Uterus (tissue), 4 donors: ENCODE results near the gene ADAMTS1. TPM values are rescaled to one million over a fixed set of nuclear protein-coding genes. Genes with fewer than 3 reads are reported as not detected.

Source experiments
- DNase-seq, 2 donors: peaks; one replicate each; pipeline ENCODE4 v3.0.0-alpha.2; 2019 to 2020
- H3K27ac ChIP-seq, 2 donors: fragments of 200-600 bp; sonication (generic); 1 replicate in 1 of 2; 2 replicates in 1 of 2; pipeline ENCODE4 v1.5.1; 2016 to 2018
- H3K27me3 ChIP-seq, 2 donors: fragments of 200-600 bp; sonication (generic); one replicate each; pipeline ENCODE4 v1.5.1; 2018 to 2019; ENCODE audit warnings: control low read depth in 1 of 2
- H3K36me3 ChIP-seq, 2 donors: fragments of 200-600 bp; sonication (generic); one replicate each; pipeline ENCODE4 v1.5.1; 2019; ENCODE audit warnings: control low read depth in 1 of 2
- H3K4me1 ChIP-seq, 2 donors: fragments of 200-600 bp; sonication (generic); one replicate each; pipeline ENCODE4 v1.5.1; 2018 to 2019; ENCODE audit warnings: control low read depth in 1 of 2
- H3K4me3 ChIP-seq, 2 donors: fragments of 200-600 bp; sonication (generic); 1 replicate in 1 of 2; 2 replicates in 1 of 2; pipeline ENCODE4 v1.5.1; 2018 to 2019; ENCODE audit warnings: mild to moderate bottlenecking in 1 of 2
- H3K9me3 ChIP-seq, 2 donors: fragments of 200-600 bp; sonication (generic); one replicate each; pipeline ENCODE4 v1.5.1; 2019; ENCODE audit warnings: control low read depth in 1 of 2
- POLR2A ChIP-seq, 2 donors: fragments of 450-650 bp; IDR thresholded peaks; one replicate each; pipeline ENCODE4 v1.6.1; 2016; ENCODE audit warnings: antibody characterized with exemption in 2 of 2, mild to moderate bottlenecking in 1 of 2, moderate library complexity in 1 of 2
- intact Hi-C: fragments of 100-400 bp; cut with DNase I; formaldehyde crosslinking; loops from one replicate; pipeline ENCODE4 v1.15.1; 2023; ENCODE audit warnings: low total_unique reads
- total RNA-seq, 4 donors: library from RNA; depleted of rRNA in 3 of 4; stranded (reverse); fragments of >200 nt in 3 of 4; gene quantifications; one replicate each; pipeline versions ENCODE4 v1.1.0 to v1.2.4, GENCODE V29; 2014 to 2023
- TF ChIP-seq, protein P1 (sequence below), 4 experiments: fragments of 200-600 bp in 2 of 4; fragments of 450-650 bp in 2 of 4; sonication (generic) in 2 of 4; IDR thresholded peaks; one replicate each; pipeline ENCODE4 v1.5.1; 2016 to 2019; ENCODE audit warnings: antibody characterized with exemption in 4 of 4, mild to moderate bottlenecking in 2 of 4, moderate library complexity in 1 of 4
- donor health status: DM: yes; HTN: yes; CAD: no.

ADAMTS1 gene
- total RNA-seq, 4 donors from 2014 or later: 96.8 to 210 (median 164) TPM

DNA sequence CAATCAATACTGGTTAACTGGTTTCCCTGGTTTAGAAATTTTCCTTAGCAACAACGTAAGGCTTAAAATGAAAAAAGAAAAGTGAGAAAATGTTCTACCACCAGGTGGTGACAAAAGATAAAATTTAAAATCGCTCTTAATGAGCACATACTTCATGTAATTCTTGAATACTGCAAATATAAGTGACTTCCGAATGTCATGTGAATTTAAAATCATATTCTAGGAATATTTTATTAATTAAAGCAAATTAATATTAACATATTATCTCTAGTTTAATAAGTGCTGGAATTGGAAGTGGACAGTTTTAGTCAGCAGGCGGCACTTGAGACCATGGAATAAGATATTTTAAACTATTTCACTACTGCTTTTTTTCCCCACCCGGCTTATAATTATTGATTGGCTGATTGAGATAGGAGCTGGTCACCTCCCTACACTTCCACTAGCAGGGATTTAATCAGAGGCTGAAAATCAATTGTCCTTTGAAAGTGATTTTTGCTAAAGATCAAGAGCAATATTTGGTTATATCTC, 5.0 kb upstream of the ADAMTS1 start:
- Histone ChIP-seq H3K36me3 (no peaks in the 10 kb centered on the region), H3K9me3 (no peaks in the 10 kb centered on the region), H3K4me1 (no peaks in the 10 kb centered on the region), H3K27me3 (no peaks in the 10 kb centered on the region), H3K4me3 (no peak overlapping the region), H3K27ac (peak overlapping the region in 1 of 2 donors; percentile 99)
- DNase-seq: no peak
- intact Hi-C loops: loop anchor here (5.0 kb wide), 1 partner anchor 852 kb away; no protein-coding TSS in a partner anchor
- TF ChIP-seq, protein P1, sequence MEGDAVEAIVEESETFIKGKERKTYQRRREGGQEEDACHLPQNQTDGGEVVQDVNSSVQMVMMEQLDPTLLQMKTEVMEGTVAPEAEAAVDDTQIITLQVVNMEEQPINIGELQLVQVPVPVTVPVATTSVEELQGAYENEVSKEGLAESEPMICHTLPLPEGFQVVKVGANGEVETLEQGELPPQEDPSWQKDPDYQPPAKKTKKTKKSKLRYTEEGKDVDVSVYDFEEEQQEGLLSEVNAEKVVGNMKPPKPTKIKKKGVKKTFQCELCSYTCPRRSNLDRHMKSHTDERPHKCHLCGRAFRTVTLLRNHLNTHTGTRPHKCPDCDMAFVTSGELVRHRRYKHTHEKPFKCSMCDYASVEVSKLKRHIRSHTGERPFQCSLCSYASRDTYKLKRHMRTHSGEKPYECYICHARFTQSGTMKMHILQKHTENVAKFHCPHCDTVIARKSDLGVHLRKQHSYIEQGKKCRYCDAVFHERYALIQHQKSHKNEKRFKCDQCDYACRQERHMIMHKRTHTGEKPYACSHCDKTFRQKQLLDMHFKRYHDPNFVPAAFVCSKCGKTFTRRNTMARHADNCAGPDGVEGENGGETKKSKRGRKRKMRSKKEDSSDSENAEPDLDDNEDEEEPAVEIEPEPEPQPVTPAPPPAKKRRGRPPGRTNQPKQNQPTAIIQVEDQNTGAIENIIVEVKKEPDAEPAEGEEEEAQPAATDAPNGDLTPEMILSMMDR (IDR thresholded peaks at IDR 0.05): peak; percentile 68 to 89 (median 78)
- TF ChIP-seq POLR2A (IDR thresholded peaks at IDR 0.05): no peak

DNA sequence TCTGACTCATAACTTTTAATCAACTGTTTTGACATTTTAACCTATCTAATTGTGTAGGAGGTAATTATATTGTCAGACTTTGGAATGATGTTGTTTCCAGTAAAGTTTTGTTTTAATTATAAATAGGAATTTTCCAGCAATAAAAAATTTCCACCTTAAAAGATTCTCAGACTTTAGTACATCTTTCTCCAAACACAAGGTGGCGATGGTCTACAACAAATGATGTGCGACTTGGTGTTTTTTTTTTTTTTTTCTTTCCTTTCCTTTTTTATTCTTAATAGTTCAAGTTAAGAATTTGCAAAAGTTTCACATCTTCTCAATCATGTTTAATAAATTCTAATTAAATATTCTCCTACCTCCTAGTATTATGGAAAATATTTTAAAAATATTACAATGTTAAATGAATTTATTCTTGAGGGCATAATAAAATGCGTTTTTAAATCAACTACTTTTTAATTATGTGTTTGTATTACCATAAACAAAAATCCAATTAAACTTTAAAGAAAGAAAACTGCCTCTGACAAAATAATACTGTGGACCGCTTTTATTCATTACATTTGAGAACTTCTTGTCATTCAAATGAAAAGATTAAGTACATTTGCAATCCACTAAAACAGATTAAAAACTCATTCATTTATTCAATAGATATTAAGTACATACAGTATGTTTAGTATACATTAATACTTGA, 4.4 kb upstream of the ADAMTS1 start:
- Histone ChIP-seq H3K4me1 (no peaks in the 10 kb centered on the region), H3K36me3 (no peaks in the 10 kb centered on the region), H3K27ac (peak overlapping the region; percentile 38 to 99), H3K27me3 (no peaks in the 10 kb centered on the region), H3K4me3 (no peak overlapping the region), H3K9me3 (no peaks in the 10 kb centered on the region)
- TF ChIP-seq, protein P1 (IDR thresholded peaks at IDR 0.05): peak; percentile 46 to 65 (median 54)
- TF ChIP-seq POLR2A (IDR thresholded peaks at IDR 0.05): no peak
- intact Hi-C loops: loop anchor here (5.0 to 10.0 kb wide), 2 partner anchors 853 to 1895 kb away; no protein-coding TSS in a partner anchor
- DNase-seq: no peak

DNA sequence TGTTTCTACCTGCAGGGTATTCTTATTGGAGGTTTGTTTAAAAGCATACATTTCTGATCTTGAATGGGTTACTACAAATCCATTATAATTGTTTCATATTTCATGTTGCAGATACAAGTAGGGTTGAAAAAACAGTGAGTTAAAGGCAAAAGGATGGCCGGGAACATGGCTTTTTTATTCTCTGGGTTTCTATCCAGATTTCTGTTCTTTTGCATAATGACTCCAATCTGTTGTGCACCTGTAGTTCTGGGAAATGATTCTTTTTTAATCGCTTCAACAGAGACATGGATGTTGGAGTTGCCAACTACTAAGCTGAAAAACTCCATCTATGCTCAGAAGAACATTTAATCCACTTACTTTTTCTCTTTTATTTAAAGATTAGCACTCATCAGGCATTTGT, 2.7 kb upstream of the ADAMTS1 start:
- Histone ChIP-seq H3K9me3 (no peaks in the 10 kb centered on the region), H3K27ac (peak overlapping the region; percentile 16 to 99), H3K4me3 (no peak overlapping the region), H3K27me3 (no peaks in the 10 kb centered on the region), H3K4me1 (no peaks in the 10 kb centered on the region), H3K36me3 (no peaks in the 10 kb centered on the region)
- TF ChIP-seq, protein P1 (IDR thresholded peaks at IDR 0.05): no peak
- no peak for TF ChIP-seq POLR2A (IDR thresholded peaks at IDR 0.05)
- DNase-seq: no peak
- intact Hi-C loops: loop anchor here (10.0 kb wide), 1 partner anchor 1897 kb away; no protein-coding TSS in a partner anchor

DNA sequence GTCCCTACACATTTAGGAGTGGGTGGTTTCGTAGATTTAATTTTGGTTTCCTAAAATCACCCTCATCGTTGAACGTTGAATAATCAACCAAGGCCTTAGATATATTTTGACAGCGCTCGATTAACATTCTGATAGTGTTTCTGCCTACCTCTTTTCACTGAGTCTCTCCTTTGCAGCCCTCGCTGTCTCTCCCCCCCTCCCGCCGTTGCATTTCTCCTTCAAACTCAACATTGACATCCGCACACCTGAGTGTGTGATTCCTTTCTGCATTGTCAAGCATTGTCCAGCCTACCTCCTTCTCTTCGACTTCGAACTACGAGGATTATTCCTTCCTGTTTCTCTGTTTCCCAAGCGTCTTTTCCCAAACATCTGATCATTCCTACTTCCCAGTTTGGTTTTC, 1.8 kb upstream of the ADAMTS1 start:
- TF ChIP-seq POLR2A (IDR thresholded peaks at IDR 0.05): no peak
- TF ChIP-seq, protein P1 (IDR thresholded peaks at IDR 0.05): no peak
- Histone ChIP-seq H3K36me3 (no peaks in the 10 kb centered on the region), H3K9me3 (no peaks in the 10 kb centered on the region), H3K27me3 (no peaks in the 10 kb centered on the region), H3K4me1 (no peaks in the 10 kb centered on the region), H3K4me3 (peak overlapping the region; percentile 69 to 89), H3K27ac (peak overlapping the region; percentile 99)
- no peak for DNase-seq
- intact Hi-C loops: loop anchor here (10.0 kb wide), 1 partner anchor 1898 kb away; no protein-coding TSS in a partner anchor
